Measurements from ENCODE around the gene CCDC38.
A peak's percentile ranks its signal among the peaks of the same experiment; 100 is the strongest.
"Not testable (repeated sequence)": the region's sequence is repeated elsewhere in the genome, so short reads cannot be mapped to it uniquely, and the experiment has no call there.

The CCDC38 gene

GRCh38 chr12:95881331-95881955 lies 61.0 kb downstream of the CCDC38 start:
- DNase-seq: peak; percentile 83

GRCh38 chr12:95880895-95881294 lies 61.5 kb downstream of the CCDC38 start:
- no peak for DNase-seq

- no peak for DNase-seq
Observed at GRCh38 chr12:95877622-95878021, 64.8 kb downstream of the CCDC38 start.

GRCh38 chr12:95874452-95874851 lies 68.0 kb downstream of the CCDC38 start:
- DNase-seq: no peak

GRCh38 chr12:95870897-95871296 lies 71.5 kb downstream of the CCDC38 start:
- no peak for DNase-seq

GRCh38 chr12:95863337-95863736 lies 79.1 kb downstream of the CCDC38 start:
- no peak for DNase-seq

GRCh38 chr12:95862038-95862437 lies 80.4 kb downstream of the CCDC38 start:
- no peak for DNase-seq

GRCh38 chr12:95859947-95860850 lies 82.2 kb downstream of the CCDC38 start:
- no peak for DNase-seq

- DNase-seq: no peak
Observed at GRCh38 chr12:95859344-95859816, 83.0 kb downstream of the CCDC38 start.

GRCh38 chr12:95858451-95859343 lies 83.7 kb downstream of the CCDC38 start, which contains the start of gene SNRPF:
Gene SNRPF, plus strand, starts transcription at chr12:95858952. Its CDS starts 122 bp downstream, at chr12:95859074.
- peak; percentile 87 for DNase-seq

- no peak for DNase-seq
Observed at GRCh38 chr12:95857799-95858198, 84.6 kb downstream of the CCDC38 start.

GRCh38 chr12:95857156-95857555 lies 85.3 kb downstream of the CCDC38 start:
- DNase-seq: no peak

GRCh38 chr12:95852133-95852532 lies 90.3 kb downstream of the CCDC38 start:
- DNase-seq: no peak

- DNase-seq: no peak
Observed at GRCh38 chr12:95851606-95852005, 90.8 kb downstream of the CCDC38 start.

- no peak for DNase-seq
Observed at GRCh38 chr12:95848575-95849388, 93.6 kb downstream of the CCDC38 start.

GRCh38 chr12:95842426-95842825 lies 100.0 kb downstream of the CCDC38 start:
- DNase-seq: not testable (repeated sequence)

- DNase-seq: no peak
Observed at GRCh38 chr12:95838125-95838524, 104.3 kb downstream of the CCDC38 start.

GRCh38 chr12:95837240-95838038 lies 105.0 kb downstream of the CCDC38 start:
- no peak for DNase-seq

GRCh38 chr12:95836630-95837239 lies 105.7 kb downstream of the CCDC38 start:
- no peak for DNase-seq

GRCh38 chr12:95836185-95836609 lies 106.2 kb downstream of the CCDC38 start:
- DNase-seq: no peak

- no peak for DNase-seq
Observed at GRCh38 chr12:95834572-95834971, 107.8 kb downstream of the CCDC38 start.

Data from NCI-H2081 treated with DMSO at 0.1 percent for 48 hours (cell line).